MCF 10A (cell line): ENCODE data around the gene KCNN2. TPM values are rescaled to one million over a fixed set of nuclear protein-coding genes. Genes with fewer than 3 reads are reported as not detected.

ENCODE experiments used
- BruUV-seq: library from RNA; stranded (reverse); fragments of 400-500 nt; replicated peaks from 2 replicates; lab custom pipeline; 2021; lab: Mats Ljungman, UMichigan
- CTCF ChIA-PET: fragments of 300-600 bp; sonication (Branson Sonifier 250); formaldehyde crosslinking; extraction: SDS; loops from one replicate; lab custom pipeline; 2021; ENCODE audit warnings: antibody characterized with exemption, inconsistent platforms; lab: Yijun Ruan, JAX
- POLR2A ChIA-PET: fragments of 300-600, 350-650 bp; sonication (Branson Sonifier 250); formaldehyde crosslinking; extraction: SDS; loops from one replicate; lab custom pipeline; 2020; ENCODE audit warnings: antibody characterized with exemption, inconsistent platforms; lab: Yijun Ruan, JAX
- DNase-seq: peaks from one replicate; pipeline ENCODE4 v3.0.0-alpha.2; 2018; ENCODE audit not compliant: unreplicated experiment
- H3K27ac Mint-ChIP-seq: one replicate; pipeline ENCODE4 v1.8.0; 2022; ENCODE audit warnings: mild to moderate bottlenecking, low read depth, mixed read lengths; ENCODE audit not compliant: unreplicated experiment
- H3K27me3 Mint-ChIP-seq: one replicate; pipeline ENCODE4 v1.8.0; 2022; ENCODE audit warnings: mixed read lengths; ENCODE audit not compliant: insufficient read depth, unreplicated experiment
- H3K36me3 Mint-ChIP-seq: one replicate; pipeline ENCODE4 v1.8.0; 2022; ENCODE audit warnings: mild to moderate bottlenecking, moderate library complexity, mixed read lengths; ENCODE audit not compliant: insufficient read depth, unreplicated experiment
- H3K4me1 Mint-ChIP-seq: one replicate; pipeline ENCODE4 v1.8.0; 2022; ENCODE audit warnings: mixed read lengths; ENCODE audit not compliant: insufficient read depth, unreplicated experiment
- H3K4me3 Mint-ChIP-seq: one replicate; pipeline ENCODE4 v1.8.0; 2022; ENCODE audit warnings: mild to moderate bottlenecking, moderate library complexity, mixed read lengths; ENCODE audit not compliant: unreplicated experiment
- H3K9me3 Mint-ChIP-seq: one replicate; pipeline ENCODE4 v1.8.0; 2022; ENCODE audit warnings: mixed read lengths; ENCODE audit not compliant: unreplicated experiment
- CTCF ChIP-seq: fragments of 200-600 bp; IDR thresholded peaks from one replicate; pipeline ENCODE4 v1.8.0; 2022; ENCODE audit warnings: antibody characterized with exemption, mild to moderate bottlenecking; ENCODE audit not compliant: unreplicated experiment
- intact Hi-C: fragments of 100-400 bp; cut with micrococcal nuclease; formaldehyde crosslinking; loops from 2 replicates; pipeline ENCODE4 v1.14.1; 2022
- total RNA-seq: library from RNA; stranded (reverse); gene quantifications from 2 replicates; pipeline ENCODE4 v1.2.3, GENCODE V29; 2022

KCNN2 gene
- total RNA-seq, 1 experiment from 2014 or later = not detected

- Mint-ChIP-seq H3K36me3 (no peaks in the 10 kb centered on the region), H3K4me3 (no peak overlapping the region), H3K27me3 (peaks cover 43% of the 10 kb centered on the region), H3K9me3 (no peaks in the 10 kb centered on the region), H3K27ac (no peak overlapping the region), H3K4me1 (no peaks in the 10 kb centered on the region)
- CTCF ChIA-PET = no interaction called here
- no peak for TF ChIP-seq CTCF
- BruUV-seq = no TSS peak
- POLR2A ChIA-PET = no interaction called here
- intact Hi-C loops = no loop called here
- DNase-seq = no peak
Measured at GRCh38 chr5:114360816-114361723, 800 bp upstream of the KCNN2 start.

GRCh38 chr5:114362197-114362976 is 517 bp downstream of the KCNN2 start:
- no TSS peak for BruUV-seq
- Mint-ChIP-seq H3K9me3 (no peaks in the 10 kb centered on the region), H3K36me3 (no peaks in the 10 kb centered on the region), H3K4me3 (no peak overlapping the region), H3K27ac (no peak overlapping the region), H3K27me3 (peaks cover 43% of the 10 kb centered on the region), H3K4me1 (no peaks in the 10 kb centered on the region)
- intact Hi-C loops = no loop called here
- ChIA-PET POLR2A (no interaction called here), CTCF (interaction anchor here (0.7 kb wide), 1 partner anchor 37 kb away, joined by 5 read pairs; no protein-coding TSS in a partner anchor)
- no peak for TF ChIP-seq CTCF
- no peak for DNase-seq

- Mint-ChIP-seq H3K27ac (no peak overlapping the region), H3K9me3 (no peaks in the 10 kb centered on the region), H3K4me3 (no peak overlapping the region), H3K27me3 (peaks cover 40% of the 10 kb centered on the region), H3K4me1 (no peaks in the 10 kb centered on the region), H3K36me3 (no peaks in the 10 kb centered on the region)
- no peak for TF ChIP-seq CTCF
- no peak for DNase-seq
- CTCF ChIA-PET = no interaction called here
- no TSS peak for BruUV-seq
- intact Hi-C loops = no loop called here
- POLR2A ChIA-PET = no interaction called here
Measured at GRCh38 chr5:114362977-114363761, 1.3 kb downstream of the KCNN2 start.
